Measurements from ENCODE around the gene C3. TPM values are rescaled to one million over a fixed set of nuclear protein-coding genes. Genes with fewer than 3 reads are reported as not detected.

The C3 gene
- total and polyA plus RNA-seq, 2 of the 13 experiments (the other 11 are each of a cell fraction or from before 2014, with no cell fraction given), result 1,455 to 6,272 TPM

GRCh38 chr19:6723108-6723618 lies 2.7 kb upstream of the C3 start (continued):
- TF ChIP-seq, protein P1, sequence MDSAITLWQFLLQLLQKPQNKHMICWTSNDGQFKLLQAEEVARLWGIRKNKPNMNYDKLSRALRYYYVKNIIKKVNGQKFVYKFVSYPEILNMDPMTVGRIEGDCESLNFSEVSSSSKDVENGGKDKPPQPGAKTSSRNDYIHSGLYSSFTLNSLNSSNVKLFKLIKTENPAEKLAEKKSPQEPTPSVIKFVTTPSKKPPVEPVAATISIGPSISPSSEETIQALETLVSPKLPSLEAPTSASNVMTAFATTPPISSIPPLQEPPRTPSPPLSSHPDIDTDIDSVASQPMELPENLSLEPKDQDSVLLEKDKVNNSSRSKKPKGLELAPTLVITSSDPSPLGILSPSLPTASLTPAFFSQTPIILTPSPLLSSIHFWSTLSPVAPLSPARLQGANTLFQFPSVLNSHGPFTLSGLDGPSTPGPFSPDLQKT (CRISPR knock-in tag; IDR thresholded peaks at IDR 0.05; ENCODE audit: borderline replicate concordance), result no peak
- TF ChIP-seq, protein P2, sequence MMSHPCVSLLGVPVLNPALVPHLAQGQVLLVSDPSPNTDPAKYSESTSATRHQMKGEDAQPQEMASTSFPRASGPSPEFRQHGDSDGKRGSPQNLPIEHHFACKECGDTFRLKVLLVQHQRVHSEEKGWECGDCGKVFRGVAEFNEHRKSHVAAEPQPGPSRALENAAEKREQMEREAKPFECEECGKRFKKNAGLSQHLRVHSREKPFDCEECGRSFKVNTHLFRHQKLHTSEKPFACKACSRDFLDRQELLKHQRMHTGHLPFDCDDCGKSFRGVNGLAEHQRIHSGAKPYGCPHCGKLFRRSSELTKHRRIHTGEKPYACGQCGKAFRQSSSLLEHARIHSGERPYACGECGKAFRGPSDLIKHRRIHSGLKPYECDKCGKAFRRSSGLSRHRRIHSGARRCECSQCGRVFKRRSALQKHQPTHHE (CRISPR knock-in tag; IDR thresholded peaks at IDR 0.05; ENCODE audit: borderline replicate concordance), result no peak
- TF ChIP-seq TBX2 (CRISPR knock-in tag; IDR thresholded peaks at IDR 0.05; ENCODE audit: borderline replicate concordance) (peak; percentile 75; the same call in 1 of the 2 replicates), CENPT (CRISPR knock-in tag; IDR thresholded peaks at IDR 0.05; ENCODE audit: low read depth) (no peak), ZBTB44 (CRISPR knock-in tag; IDR thresholded peaks at IDR 0.05) (no peak), ZNF512B (CRISPR knock-in tag; IDR thresholded peaks at IDR 0.05; ENCODE audit: borderline replicate concordance) (no peak), KLF6 (CRISPR knock-in tag; IDR thresholded peaks at IDR 0.05) (peak; percentile 83), ZEB1 (IDR thresholded peaks at IDR 0.05; ENCODE audit: insufficient replicate concordance, low read depth) (peak; percentile 48), FOXM1 (CRISPR knock-in tag; IDR thresholded peaks at IDR 0.05) (no peak), PCBP2 (optimal IDR thresholded peaks at IDR 0.05; ENCODE audit: low read depth, low read length, poor library complexity, severe bottlenecking) (no peak), ZNF510 (CRISPR knock-in tag; IDR thresholded peaks at IDR 0.05; ENCODE audit: low read depth) (0 out of 2 replicates have a peak, but pooled peaks have one; percentile 51), ZNF317 (CRISPR knock-in tag; IDR thresholded peaks at IDR 0.05) (peak; percentile 14; the same call in 1 of the 2 replicates), GATA4 (IDR thresholded peaks at IDR 0.05; ENCODE audit: borderline replicate concordance, low read depth) (no peak), TEAD3 (CRISPR knock-in tag; optimal IDR thresholded peaks at IDR 0.05; ENCODE audit: borderline replicate concordance) (peak; percentile 91), ZNF446 (CRISPR knock-in tag; IDR thresholded peaks at IDR 0.05) (no peak), IRF2 (CRISPR knock-in tag; IDR thresholded peaks at IDR 0.05) (peak; percentile 80), GTF2F1 (IDR thresholded peaks at IDR 0.05; ENCODE audit: low read length) (no peak)
- TF ChIP-seq, protein P3, sequence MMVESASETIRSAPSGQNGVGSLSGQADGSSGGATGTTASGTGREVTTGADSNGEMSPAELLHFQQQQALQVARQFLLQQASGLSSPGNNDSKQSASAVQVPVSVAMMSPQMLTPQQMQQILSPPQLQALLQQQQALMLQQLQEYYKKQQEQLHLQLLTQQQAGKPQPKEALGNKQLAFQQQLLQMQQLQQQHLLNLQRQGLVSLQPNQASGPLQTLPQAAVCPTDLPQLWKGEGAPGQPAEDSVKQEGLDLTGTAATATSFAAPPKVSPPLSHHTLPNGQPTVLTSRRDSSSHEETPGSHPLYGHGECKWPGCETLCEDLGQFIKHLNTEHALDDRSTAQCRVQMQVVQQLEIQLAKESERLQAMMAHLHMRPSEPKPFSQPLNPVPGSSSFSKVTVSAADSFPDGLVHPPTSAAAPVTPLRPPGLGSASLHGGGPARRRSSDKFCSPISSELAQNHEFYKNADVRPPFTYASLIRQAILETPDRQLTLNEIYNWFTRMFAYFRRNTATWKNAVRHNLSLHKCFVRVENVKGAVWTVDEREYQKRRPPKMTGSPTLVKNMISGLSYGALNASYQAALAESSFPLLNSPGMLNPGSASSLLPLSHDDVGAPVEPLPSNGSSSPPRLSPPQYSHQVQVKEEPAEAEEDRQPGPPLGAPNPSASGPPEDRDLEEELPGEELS (CRISPR knock-in tag; IDR thresholded peaks at IDR 0.05), result peak; percentile 71; the same call in 1 of the 2 replicates
- TF ChIP-seq, protein P4, sequence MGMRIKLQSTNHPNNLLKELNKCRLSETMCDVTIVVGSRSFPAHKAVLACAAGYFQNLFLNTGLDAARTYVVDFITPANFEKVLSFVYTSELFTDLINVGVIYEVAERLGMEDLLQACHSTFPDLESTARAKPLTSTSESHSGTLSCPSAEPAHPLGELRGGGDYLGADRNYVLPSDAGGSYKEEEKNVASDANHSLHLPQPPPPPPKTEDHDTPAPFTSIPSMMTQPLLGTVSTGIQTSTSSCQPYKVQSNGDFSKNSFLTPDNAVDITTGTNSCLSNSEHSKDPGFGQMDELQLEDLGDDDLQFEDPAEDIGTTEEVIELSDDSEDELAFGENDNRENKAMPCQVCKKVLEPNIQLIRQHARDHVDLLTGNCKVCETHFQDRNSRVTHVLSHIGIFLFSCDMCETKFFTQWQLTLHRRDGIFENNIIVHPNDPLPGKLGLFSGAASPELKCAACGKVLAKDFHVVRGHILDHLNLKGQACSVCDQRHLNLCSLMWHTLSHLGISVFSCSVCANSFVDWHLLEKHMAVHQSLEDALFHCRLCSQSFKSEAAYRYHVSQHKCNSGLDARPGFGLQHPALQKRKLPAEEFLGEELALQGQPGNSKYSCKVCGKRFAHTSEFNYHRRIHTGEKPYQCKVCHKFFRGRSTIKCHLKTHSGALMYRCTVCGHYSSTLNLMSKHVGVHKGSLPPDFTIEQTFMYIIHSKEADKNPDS (CRISPR knock-in tag; IDR thresholded peaks at IDR 0.05), result no peak
